Measurements from ENCODE around the gene VPS13D. TPM values are rescaled to one million over a fixed set of nuclear protein-coding genes. Genes with fewer than 3 reads are reported as not detected.

VPS13D gene
- total and polyA plus RNA-seq, 10 of the 15 experiments (the other 5 are each of a cell fraction or from before 2014, with no cell fraction given): 1.4 to 16.9 (median 8.5) TPM

DNA sequence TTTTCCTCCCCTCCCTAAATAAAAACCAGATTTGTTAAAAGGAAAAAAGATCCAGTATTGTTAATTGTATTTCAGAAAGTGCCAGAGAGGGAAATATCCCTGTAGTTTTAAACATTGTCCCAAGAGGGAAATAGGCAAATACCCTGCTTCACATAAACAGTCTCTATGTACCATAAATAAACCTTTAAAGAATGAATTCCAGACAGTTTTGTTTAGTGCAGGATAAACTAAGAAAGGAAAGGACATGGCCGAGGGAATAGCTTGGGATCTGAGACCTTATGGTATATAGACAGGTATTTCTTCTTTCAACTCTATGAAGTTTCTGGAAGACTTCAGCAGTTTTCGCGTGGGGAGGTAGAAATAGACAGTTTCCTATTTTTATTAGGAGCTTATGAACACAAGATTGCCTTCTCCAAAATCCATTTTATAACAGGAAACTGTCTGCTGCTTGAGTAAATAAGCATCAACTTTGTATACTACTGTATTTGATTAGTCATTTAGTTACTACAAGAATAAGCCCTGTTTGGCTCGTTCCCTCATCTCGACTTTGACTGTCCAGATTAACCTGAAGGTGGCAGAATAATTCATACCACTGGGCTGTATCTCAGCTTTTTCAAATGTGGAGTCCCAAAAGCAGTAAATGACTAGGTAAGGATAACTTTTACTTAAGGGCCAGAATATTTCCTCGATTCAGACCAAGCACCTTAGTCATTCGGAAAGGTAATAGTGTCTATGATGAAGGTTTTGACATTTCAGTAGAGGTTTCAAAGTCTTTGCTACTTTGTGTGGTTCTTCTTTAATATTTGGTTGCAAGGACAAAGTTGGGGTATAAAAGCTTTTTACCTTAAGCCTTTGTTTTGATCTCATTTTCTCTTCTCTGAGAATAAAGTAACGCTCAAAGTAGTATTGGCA is 177.5 kb downstream of the VPS13D start:
- H4K20me1 ChIP-seq (ENCODE audit: control insufficient read depth, insufficient read depth): no peaks in the 10 kb centered on the region
- ATAC-seq (0 out of 3 replicates have a peak, but pooled peaks have one; percentile 42), FAIRE-seq (no peak), DNase-seq (ENCODE audit: low read depth, low spot score) (peak; percentile 9)
- in situ Hi-C loops (cut with MboI) (no loop called here), intact Hi-C loops (cut with micrococcal nuclease; ENCODE audit: unreplicated experiment) (no loop called here)
- no peak overlapping the region for H3K4me2 ChIP-seq (ENCODE audit: control insufficient read depth, insufficient read depth)
- H3K4me1 ChIP-seq (ENCODE audit: control insufficient read depth, insufficient read depth, low read length): no peaks in the 10 kb centered on the region
- peaks cover 4% of the 10 kb centered on the region; the same call in 1 of the 3 replicates for H3K9me3 ChIP-seq (replicated peaks; ENCODE audit: control insufficient read depth, insufficient read depth, low read length)
- CTCF ChIA-PET: interaction anchor here (0.7 to 3.5 kb wide), 17 partner anchors 9 to 252 kb away, joined by 3 to 26 read pairs (median 5); partner anchors contain the start of gene DHRS3
- H2AFZ ChIP-seq (ENCODE audit: control insufficient read depth, low read depth, low read length): no peak overlapping the region
- no peak overlapping the region for H3K27ac ChIP-seq (ENCODE audit: control insufficient read depth, insufficient read depth)
- RAD21 ChIA-PET (ENCODE audit: unreplicated experiment): interaction anchor here (0.9 to 1.1 kb wide), 2 partner anchors 209 to 211 kb away, joined by 3 to 5 read pairs; partner anchors contain the start of gene DHRS3
- H3K4me3 ChIP-seq: no peak overlapping the region
- H3K27me3 ChIP-seq (replicated peaks in 1 of 2; ENCODE audit: control insufficient read depth in 2 of 2, insufficient read depth in 2 of 2, low read length in 1 of 2): no peaks in the 10 kb centered on the region
- SMC1A ChIA-PET (ENCODE audit: uncharacterized antibody, unreplicated experiment): interaction anchor here (0.9 to 2.7 kb wide), 11 partner anchors 9 to 211 kb away, joined by 3 to 12 read pairs (median 5); partner anchors contain the start of gene DHRS3
- 69% methylated on average over 8 of the region's 8 CpGs for WGBS (ENCODE audit: insufficient coverage, insufficient replicate concordance, low lambda C conversion rate, missing lambda C conversion rate)
- H3K9ac ChIP-seq (ENCODE audit: control insufficient read depth, insufficient read depth, low read length): no peak overlapping the region
- no TSS peak for BruUV-seq (replicated peaks)
- H3K36me3 ChIP-seq (ENCODE audit: control insufficient read depth in 2 of 2, insufficient read depth in 2 of 2, low read length in 1 of 2): peaks cover 1 to 11% of the 10 kb centered on the region in 2 experiments
- no peaks in the 10 kb centered on the region for H3K79me2 ChIP-seq (ENCODE audit: control insufficient read depth, insufficient read depth, low read length)
- POLR2A ChIA-PET: no interaction called here
- TF ChIP-seq, protein P1, sequence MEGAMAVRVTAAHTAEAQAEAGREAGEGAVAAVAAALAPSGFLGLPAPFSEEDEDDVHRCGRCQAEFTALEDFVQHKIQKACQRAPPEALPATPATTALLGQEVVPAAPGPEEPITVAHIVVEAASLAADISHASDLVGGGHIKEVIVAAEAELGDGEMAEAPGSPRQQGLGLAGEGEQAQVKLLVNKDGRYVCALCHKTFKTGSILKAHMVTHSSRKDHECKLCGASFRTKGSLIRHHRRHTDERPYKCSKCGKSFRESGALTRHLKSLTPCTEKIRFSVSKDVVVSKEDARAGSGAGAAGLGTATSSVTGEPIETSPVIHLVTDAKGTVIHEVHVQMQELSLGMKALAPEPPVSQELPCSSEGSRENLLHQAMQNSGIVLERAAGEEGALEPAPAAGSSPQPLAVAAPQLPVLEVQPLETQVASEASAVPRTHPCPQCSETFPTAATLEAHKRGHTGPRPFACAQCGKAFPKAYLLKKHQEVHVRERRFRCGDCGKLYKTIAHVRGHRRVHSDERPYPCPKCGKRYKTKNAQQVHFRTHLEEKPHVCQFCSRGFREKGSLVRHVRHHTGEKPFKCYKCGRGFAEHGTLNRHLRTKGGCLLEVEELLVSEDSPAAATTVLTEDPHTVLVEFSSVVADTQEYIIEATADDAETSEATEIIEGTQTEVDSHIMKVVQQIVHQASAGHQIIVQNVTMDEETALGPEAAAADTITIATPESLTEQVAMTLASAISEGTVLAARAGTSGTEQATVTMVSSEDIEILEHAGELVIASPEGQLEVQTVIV (IDR thresholded peaks at IDR 0.05; ENCODE audit: borderline replicate concordance, partially characterized antibody): no peak
- TF ChIP-seq JUND (IDR thresholded peaks at IDR 0.05; ENCODE audit: low read depth, low read length): no peak
- TF ChIP-seq, protein P2, sequence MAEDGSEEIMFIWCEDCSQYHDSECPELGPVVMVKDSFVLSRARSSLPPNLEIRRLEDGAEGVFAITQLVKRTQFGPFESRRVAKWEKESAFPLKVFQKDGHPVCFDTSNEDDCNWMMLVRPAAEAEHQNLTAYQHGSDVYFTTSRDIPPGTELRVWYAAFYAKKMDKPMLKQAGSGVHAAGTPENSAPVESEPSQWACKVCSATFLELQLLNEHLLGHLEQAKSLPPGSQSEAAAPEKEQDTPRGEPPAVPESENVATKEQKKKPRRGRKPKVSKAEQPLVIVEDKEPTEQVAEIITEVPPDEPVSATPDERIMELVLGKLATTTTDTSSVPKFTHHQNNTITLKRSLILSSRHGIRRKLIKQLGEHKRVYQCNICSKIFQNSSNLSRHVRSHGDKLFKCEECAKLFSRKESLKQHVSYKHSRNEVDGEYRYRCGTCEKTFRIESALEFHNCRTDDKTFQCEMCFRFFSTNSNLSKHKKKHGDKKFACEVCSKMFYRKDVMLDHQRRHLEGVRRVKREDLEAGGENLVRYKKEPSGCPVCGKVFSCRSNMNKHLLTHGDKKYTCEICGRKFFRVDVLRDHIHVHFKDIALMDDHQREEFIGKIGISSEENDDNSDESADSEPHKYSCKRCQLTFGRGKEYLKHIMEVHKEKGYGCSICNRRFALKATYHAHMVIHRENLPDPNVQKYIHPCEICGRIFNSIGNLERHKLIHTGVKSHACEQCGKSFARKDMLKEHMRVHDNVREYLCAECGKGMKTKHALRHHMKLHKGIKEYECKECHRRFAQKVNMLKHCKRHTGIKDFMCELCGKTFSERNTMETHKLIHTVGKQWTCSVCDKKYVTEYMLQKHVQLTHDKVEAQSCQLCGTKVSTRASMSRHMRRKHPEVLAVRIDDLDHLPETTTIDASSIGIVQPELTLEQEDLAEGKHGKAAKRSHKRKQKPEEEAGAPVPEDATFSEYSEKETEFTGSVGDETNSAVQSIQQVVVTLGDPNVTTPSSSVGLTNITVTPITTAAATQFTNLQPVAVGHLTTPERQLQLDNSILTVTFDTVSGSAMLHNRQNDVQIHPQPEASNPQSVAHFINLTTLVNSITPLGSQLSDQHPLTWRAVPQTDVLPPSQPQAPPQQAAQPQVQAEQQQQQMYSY (CRISPR knock-in tag; IDR thresholded peaks at IDR 0.05): no peak
- no peak for TF ChIP-seq SUZ12 (IDR thresholded peaks at IDR 0.05; ENCODE audit: unreplicated experiment)
- peak; percentile 28; the same call in 1 of the 2 replicates for TF ChIP-seq SMC3 (IDR thresholded peaks at IDR 0.05; ENCODE audit: borderline replicate concordance, low read length)
- no peak for TF ChIP-seq NFIC (IDR thresholded peaks at IDR 0.05; ENCODE audit: low read depth, low read length)
- no peak for TF ChIP-seq MYC (IDR thresholded peaks at IDR 0.05; ENCODE audit: insufficient read depth, insufficient read length, insufficient replicate concordance, low read length, severe bottlenecking)
- TF ChIP-seq, protein P3, sequence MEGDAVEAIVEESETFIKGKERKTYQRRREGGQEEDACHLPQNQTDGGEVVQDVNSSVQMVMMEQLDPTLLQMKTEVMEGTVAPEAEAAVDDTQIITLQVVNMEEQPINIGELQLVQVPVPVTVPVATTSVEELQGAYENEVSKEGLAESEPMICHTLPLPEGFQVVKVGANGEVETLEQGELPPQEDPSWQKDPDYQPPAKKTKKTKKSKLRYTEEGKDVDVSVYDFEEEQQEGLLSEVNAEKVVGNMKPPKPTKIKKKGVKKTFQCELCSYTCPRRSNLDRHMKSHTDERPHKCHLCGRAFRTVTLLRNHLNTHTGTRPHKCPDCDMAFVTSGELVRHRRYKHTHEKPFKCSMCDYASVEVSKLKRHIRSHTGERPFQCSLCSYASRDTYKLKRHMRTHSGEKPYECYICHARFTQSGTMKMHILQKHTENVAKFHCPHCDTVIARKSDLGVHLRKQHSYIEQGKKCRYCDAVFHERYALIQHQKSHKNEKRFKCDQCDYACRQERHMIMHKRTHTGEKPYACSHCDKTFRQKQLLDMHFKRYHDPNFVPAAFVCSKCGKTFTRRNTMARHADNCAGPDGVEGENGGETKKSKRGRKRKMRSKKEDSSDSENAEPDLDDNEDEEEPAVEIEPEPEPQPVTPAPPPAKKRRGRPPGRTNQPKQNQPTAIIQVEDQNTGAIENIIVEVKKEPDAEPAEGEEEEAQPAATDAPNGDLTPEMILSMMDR (IDR thresholded peaks at IDR 0.05 in 2 of 3, conservative IDR thresholded peaks at IDR 0.05 in 1 of 3; ENCODE audit: control insufficient read depth in 2 of 3, extremely low read depth in 1 of 3, insufficient read depth in 1 of 3, low read depth in 3 of 3, low read length in 3 of 3): peak in 1 of 3 experiments; percentile 28; a peak in 2 of 6 replicates
- no peak for TF ChIP-seq SMAD5 (IDR thresholded peaks at IDR 0.05; ENCODE audit: low read depth)
- TF ChIP-seq IKZF2 (IDR thresholded peaks at IDR 0.05): no peak
- TF ChIP-seq POLR2AphosphoS2 (IDR thresholded peaks at IDR 0.05; ENCODE audit: low read depth, low read length): no peak
- TF ChIP-seq, protein P4, sequence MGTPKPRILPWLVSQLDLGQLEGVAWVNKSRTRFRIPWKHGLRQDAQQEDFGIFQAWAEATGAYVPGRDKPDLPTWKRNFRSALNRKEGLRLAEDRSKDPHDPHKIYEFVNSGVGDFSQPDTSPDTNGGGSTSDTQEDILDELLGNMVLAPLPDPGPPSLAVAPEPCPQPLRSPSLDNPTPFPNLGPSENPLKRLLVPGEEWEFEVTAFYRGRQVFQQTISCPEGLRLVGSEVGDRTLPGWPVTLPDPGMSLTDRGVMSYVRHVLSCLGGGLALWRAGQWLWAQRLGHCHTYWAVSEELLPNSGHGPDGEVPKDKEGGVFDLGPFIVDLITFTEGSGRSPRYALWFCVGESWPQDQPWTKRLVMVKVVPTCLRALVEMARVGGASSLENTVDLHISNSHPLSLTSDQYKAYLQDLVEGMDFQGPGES (IDR thresholded peaks at IDR 0.05): no peak
